K562 (cell line): ENCODE results near the gene UBN2.

Experiments used
- FOXA1 ChIP-seq: fragments of 450-650 bp; IDR thresholded peaks from 2 replicates; pipeline ENCODE4 v1.6.1; 2016; ENCODE audit warnings: mild to moderate bottlenecking, borderline replicate concordance
- GTF2F1 ChIP-seq: IDR thresholded peaks from 2 replicates; pipeline ENCODE4 v1.6.1; 2011; ENCODE audit warnings: low read depth, low read length, improper control_type of control experiment
- RNF2 ChIP-seq: sonication (generic); IDR thresholded peaks from 2 replicates; pipeline ENCODE4 v1.6.1; 2016
- SAP30 ChIP-seq: fragments of 200-600 bp; sonication (generic); IDR thresholded peaks from 2 replicates; pipeline ENCODE4 v1.6.1; 2012; ENCODE audit warnings: borderline replicate concordance, low read depth, mild to moderate bottlenecking, moderate library complexity, low read length, control low read depth, inconsistent platforms; ENCODE audit not compliant: insufficient read depth, poor library complexity, severe bottlenecking
- SMC3 ChIP-seq: conservative IDR thresholded peaks from 2 replicates; pipeline ENCODE4 v1.6.1; 2011; ENCODE audit warnings: low read depth, low read length, improper control_type of control experiment; ENCODE audit not compliant: insufficient read depth
- STAT6 ChIP-seq: sonication (generic); formaldehyde crosslinking; IDR thresholded peaks from 2 replicates; pipeline ENCODE4 v1.8.1; 2023; ENCODE audit warnings: mild to moderate bottlenecking, missing genetic modification reagents
- TEAD4 ChIP-seq, 2 experiments: sonication (generic) in 1 of 2; formaldehyde crosslinking in 1 of 2; IDR thresholded peaks; 2 replicates each; pipeline versions ENCODE4 v1.6.1 to v1.8.0; 2012 to 2022; ENCODE audit warnings: borderline replicate concordance in 1 of 2, inconsistent platforms in 1 of 2, low read length in 1 of 2, mild to moderate bottlenecking in 1 of 2, missing genetic modification reagents in 1 of 2
- ZBTB40 ChIP-seq, 2 experiments: fragments of 450-650 bp in 1 of 2; sonication (generic) in 1 of 2; formaldehyde crosslinking in 1 of 2; IDR thresholded peaks; 2 replicates each; pipeline versions ENCODE4 v1.7.1 to v1.9.0; 2016 to 2022; ENCODE audit warnings: inconsistent platforms in 1 of 2, mild to moderate bottlenecking in 1 of 2, missing genetic modification reagents in 1 of 2
- ZNF274 ChIP-seq: IDR thresholded peaks from 2 replicates; pipeline ENCODE4 v1.6.1; 2011; ENCODE audit warnings: low read depth, mild to moderate bottlenecking, low read length, moderate library complexity, borderline replicate concordance
- ZNF668 ChIP-seq: fragments of 250-450 bp; sonication (Bioruptor Pico); IDR thresholded peaks from 2 replicates; pipeline ENCODE4 v1.8.0; 2022; ENCODE audit warnings: mild to moderate bottlenecking, inconsistent platforms
- TF ChIP-seq, protein P1 (sequence below): sonication (generic); formaldehyde crosslinking; IDR thresholded peaks from 2 replicates; pipeline ENCODE4 v1.9.0; 2022; ENCODE audit warnings: mild to moderate bottlenecking, missing genetic modification reagents

DNA sequence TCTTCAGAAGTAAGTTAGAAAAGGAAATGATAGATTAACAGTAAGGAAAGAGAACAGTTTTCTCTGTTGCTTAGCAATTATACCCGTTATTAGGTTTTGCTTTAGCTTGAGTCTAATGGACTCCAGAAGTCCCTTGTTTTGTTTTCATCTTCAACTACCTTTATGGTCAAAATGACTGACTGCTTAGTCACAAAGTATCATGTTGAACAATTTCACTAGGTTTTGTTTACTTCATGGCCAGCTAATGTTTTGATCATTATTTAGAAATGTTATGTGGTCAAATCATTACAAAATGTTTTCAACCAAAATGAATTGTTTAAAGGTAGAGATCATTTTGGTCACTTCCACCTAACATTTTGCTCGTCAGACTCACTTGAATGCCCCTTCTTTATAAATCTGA lies 1.9 kb downstream of the UBN2 start:
- no peak for TF ChIP-seq SMC3
- no peak for TF ChIP-seq STAT6 (CRISPR knock-in tag)
- no peak for TF ChIP-seq RNF2
- no peak for TF ChIP-seq TEAD4 (IDR thresholded peaks at IDR 0.05; ENCODE audit: low read length)
- no peak for TF ChIP-seq TEAD4 (CRISPR knock-in tag; IDR thresholded peaks at IDR 0.05; ENCODE audit: borderline replicate concordance)
- no peak for TF ChIP-seq ZNF274
- TF ChIP-seq FOXA1, result no peak
- no peak for TF ChIP-seq SAP30
- no peak for TF ChIP-seq GTF2F1
- no peak for TF ChIP-seq ZBTB40 (IDR thresholded peaks at IDR 0.05)
- no peak for TF ChIP-seq ZBTB40 (CRISPR knock-in tag; IDR thresholded peaks at IDR 0.05)
- TF ChIP-seq, protein P1, sequence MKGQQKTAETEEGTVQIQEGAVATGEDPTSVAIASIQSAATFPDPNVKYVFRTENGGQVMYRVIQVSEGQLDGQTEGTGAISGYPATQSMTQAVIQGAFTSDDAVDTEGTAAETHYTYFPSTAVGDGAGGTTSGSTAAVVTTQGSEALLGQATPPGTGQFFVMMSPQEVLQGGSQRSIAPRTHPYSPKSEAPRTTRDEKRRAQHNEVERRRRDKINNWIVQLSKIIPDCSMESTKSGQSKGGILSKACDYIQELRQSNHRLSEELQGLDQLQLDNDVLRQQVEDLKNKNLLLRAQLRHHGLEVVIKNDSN (CRISPR knock-in tag), result no peak
- no peak for TF ChIP-seq ZNF668 (CRISPR knock-in tag)
